ENCODE data around the gene PTPN21.

DNA sequence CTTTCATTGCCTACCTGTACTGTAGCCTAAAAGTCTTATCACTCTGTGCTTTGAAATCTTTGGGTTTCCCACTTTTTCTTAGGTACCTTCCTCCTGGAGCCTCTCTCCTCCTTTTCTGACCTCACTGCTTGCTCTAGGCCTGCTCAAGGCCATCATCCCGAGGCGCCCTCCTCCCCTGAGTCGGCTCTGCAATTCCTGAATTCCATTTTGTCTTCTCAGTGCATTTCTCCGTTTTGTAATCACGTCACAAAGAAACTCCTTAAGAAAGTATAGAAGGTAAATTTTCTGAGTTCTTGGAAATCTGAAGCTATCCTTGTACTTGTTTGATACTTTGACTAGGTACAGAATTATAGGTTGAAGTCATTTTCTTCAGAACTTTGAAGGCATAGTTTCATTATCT is 33.3 kb upstream of the PTPN21 start:
- TF ChIP-seq CTCF (IDR thresholded peaks at IDR 0.05; ENCODE audit: poor library complexity) (no peak), EZH2 (IDR thresholded peaks at IDR 0.05; ENCODE audit: borderline replicate concordance) (no peak), EZH2phosphoT487 (IDR thresholded peaks at IDR 0.05; ENCODE audit: low read depth, severe bottlenecking, unreplicated experiment) (no peak)
